K562 (cell line): ENCODE measurements around the gene SLC16A13.

Experiments
- FOXM1 ChIP-seq, 2 experiments: fragments of 450-650 bp in 1 of 2; sonication (generic) in 1 of 2; formaldehyde crosslinking in 1 of 2; IDR thresholded peaks; 2 replicates each; pipeline versions ENCODE4 v1.6.1 to v1.9.0; 2017 to 2022; ENCODE audit warnings: low read depth in 2 of 2, mild to moderate bottlenecking in 2 of 2, missing genetic modification reagents in 1 of 2, moderate library complexity in 1 of 2
- TF ChIP-seq, protein P1 (sequence below): IDR thresholded peaks from 2 replicates; pipeline ENCODE4 v1.6.1; 2016; ENCODE audit warnings: missing genetic modification characterization, missing compliant biosample characterization

GRCh38 chr17:7010523-7010922 is 25.3 kb upstream of the SLC16A13 start:
- TF ChIP-seq FOXM1 (IDR thresholded peaks at IDR 0.05; ENCODE audit: low read depth) (no peak), FOXM1 (CRISPR knock-in tag; IDR thresholded peaks at IDR 0.05; ENCODE audit: low read depth) (no peak)
- TF ChIP-seq, protein P1, sequence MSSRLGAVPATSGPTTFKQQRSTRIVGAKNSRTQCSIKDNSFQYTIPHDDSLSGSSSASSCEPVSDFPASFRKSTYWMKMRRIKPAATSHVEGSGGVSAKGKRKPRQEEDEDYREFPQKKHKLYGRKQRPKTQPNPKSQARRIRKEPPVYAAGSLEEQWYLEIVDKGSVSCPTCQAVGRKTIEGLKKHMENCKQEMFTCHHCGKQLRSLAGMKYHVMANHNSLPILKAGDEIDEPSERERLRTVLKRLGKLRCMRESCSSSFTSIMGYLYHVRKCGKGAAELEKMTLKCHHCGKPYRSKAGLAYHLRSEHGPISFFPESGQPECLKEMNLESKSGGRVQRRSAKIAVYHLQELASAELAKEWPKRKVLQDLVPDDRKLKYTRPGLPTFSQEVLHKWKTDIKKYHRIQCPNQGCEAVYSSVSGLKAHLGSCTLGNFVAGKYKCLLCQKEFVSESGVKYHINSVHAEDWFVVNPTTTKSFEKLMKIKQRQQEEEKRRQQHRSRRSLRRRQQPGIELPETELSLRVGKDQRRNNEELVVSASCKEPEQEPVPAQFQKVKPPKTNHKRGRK (tag), result no peak
